ENCODE measurements around the gene CORT.
"Not testable (repeated sequence)": the region's sequence is repeated elsewhere in the genome, so short reads cannot be mapped to it uniquely, and the experiment has no call there.

DNA sequence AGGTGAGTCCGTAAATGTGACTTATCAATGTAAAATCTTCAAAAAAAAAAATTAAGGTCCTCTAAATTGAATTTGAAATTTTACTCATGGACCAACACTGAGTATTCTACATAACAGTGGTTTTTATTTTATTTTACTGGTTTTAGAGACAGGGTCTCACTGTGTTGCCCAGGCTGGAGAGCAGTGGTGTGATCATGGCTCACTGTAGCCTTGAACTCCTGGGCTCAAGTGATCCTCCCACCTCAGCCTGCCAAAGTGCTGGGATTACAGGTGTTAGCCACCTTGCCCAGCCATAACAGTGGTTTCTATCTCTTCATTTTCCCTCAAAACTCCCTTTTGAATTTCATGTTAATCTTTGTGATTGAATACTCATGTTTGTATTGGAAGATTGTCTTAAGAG lies 33.9 kb upstream of the CORT start:
- TF ChIP-seq, protein P1, sequence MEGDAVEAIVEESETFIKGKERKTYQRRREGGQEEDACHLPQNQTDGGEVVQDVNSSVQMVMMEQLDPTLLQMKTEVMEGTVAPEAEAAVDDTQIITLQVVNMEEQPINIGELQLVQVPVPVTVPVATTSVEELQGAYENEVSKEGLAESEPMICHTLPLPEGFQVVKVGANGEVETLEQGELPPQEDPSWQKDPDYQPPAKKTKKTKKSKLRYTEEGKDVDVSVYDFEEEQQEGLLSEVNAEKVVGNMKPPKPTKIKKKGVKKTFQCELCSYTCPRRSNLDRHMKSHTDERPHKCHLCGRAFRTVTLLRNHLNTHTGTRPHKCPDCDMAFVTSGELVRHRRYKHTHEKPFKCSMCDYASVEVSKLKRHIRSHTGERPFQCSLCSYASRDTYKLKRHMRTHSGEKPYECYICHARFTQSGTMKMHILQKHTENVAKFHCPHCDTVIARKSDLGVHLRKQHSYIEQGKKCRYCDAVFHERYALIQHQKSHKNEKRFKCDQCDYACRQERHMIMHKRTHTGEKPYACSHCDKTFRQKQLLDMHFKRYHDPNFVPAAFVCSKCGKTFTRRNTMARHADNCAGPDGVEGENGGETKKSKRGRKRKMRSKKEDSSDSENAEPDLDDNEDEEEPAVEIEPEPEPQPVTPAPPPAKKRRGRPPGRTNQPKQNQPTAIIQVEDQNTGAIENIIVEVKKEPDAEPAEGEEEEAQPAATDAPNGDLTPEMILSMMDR (conservative IDR thresholded peaks at IDR 0.05): not testable (repeated sequence)
- TF ChIP-seq EZH2 (IDR thresholded peaks at IDR 0.05; ENCODE audit: low read depth): not testable (repeated sequence)

Measured in PC-9 (cell line).